NCI-H1930 (cell line): ENCODE results near the gene DENND1A.

Experiments
- DNase-seq, 2 experiments: peaks; one replicate each; lab custom pipeline; 2025; lab: John Stamatoyannopoulos, UW

DENND1A gene

DNA sequence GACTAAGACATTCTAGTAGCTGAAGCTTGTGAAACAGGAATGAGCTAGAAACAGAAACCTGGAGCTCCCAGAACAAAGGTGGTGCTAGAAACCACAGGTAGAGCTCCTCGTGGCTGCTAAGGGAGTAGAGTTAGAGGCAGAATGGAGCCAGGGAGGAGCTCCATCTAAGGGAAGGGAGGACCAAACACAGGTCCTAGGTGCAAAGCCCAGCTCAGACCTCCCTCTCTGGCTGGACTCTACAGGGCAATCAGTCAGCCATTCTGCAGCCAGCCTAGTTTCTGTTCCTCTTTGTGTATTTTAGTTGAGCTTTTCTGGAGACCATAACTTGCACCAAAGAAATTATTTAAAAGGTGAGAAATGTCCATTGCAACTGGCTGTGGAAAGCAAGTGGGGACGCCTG is 503.5 kb downstream of the DENND1A start:
- DNase-seq, result no peak

GRCh38 chr9:123425836-123426365 is 504.0 kb downstream of the DENND1A start:
- no peak for DNase-seq

DNA sequence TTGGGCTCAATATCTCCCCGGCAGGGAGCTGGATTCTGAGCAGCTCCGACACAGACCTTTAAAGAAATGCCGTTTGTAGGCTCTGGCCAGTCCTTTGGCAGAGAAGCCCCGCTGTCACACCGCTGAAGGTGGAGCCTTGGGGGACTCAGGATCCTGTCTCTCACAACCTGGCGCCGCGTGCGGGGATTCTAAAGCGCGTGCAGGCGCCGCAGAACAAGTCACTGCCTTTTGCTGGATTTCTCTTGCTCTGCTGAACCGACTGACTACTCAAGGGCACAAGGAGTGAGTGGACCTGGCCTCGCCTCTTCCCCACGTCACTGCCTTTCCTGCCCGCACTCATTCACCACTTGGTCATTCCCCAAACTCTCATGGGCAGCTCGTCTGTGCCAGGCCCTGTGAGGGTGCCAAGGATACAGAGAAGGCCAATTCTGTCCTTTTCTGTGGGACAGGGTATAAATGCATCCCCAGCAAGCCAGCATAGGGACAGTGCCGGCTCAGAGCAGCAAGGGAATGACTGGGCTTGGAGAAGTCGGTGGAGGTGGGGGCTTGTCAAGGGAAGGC is 504.6 kb downstream of the DENND1A start:
- DNase-seq, result no peak

- DNase-seq, result no peak
These were observed 505.2 kb downstream of the DENND1A start for GRCh38 chr9:123424552-123425225.

DNA sequence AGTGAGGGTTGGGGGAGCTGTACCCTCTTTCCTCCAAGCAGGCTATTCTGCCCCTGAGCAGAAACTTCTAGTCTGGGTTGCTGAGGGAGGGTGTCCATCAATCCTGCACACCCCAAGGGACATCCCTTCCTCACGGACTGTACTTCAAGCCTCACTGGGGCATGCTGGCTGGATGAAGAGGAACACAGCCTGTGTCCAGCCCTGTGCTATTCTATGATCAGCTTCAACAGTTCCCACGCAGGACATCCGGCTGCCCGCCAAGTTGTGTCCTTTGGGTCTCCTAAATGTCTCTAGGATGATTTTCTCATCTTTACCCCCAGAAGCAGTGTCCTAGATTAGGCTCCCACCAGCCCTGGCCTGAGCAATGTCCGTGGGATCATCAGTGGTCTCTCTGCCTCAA is 505.8 kb downstream of the DENND1A start:
- no peak for DNase-seq

- DNase-seq, result no peak
These were observed 506.6 kb downstream of the DENND1A start for GRCh38 chr9:123423311-123423640.

GRCh38 chr9:123422635-123423310 is 507.2 kb downstream of the DENND1A start:
- DNase-seq, result no peak

- DNase-seq, result no peak
These were observed 508.0 kb downstream of the DENND1A start for GRCh38 chr9:123421801-123422455.

GRCh38 chr9:123421186-123421585 is 508.7 kb downstream of the DENND1A start:
- DNase-seq, result no peak

DNA sequence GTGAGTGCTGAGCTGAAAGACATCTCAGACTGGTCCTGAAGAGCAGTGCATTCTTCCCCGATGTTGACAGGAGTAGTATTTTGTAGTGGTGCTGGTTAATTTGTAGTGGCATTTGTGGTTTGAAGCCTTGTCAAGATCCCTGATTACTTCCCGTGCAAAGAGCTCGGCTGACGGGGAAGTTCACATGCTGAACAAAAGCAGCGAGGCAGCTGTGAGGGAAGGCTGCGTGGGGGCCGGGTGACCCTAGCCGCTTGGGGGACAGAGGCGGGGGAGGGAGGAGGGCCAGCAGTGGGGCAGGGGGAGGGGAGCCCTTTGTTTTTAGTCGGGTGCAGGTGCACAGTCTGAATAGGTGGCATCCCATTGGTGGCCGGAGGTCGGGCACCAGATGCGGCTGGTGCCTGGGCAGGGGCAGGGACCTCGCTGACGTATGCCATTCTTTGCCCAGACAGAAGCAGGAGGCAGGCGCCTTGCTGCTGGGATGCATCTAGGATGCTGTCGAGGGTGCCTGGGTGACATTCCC is 509.3 kb downstream of the DENND1A start:
- DNase-seq, result no peak

- no peak for DNase-seq
These were observed 510.0 kb downstream of the DENND1A start for GRCh38 chr9:123419721-123420591.

DNA sequence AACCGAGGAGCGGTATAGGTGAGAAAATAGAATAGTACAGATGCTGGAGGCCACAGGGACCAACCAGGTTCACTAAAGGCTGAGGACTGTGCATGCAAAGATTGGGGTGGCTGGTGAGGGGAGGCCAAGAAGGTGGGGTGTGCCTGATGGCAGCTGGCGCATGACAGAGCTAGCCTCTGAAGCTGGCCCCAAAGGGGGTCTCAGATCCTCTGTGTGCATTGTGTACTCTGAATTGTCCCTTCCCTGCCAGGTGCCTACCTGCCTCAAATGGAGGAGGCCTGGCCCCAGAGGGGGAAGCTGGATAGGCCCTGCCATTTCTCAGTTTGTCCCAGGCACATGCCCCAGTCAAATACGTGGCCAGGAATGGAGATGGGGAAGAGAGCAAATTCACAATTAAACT is 510.8 kb downstream of the DENND1A start:
- no peak for DNase-seq

DNA sequence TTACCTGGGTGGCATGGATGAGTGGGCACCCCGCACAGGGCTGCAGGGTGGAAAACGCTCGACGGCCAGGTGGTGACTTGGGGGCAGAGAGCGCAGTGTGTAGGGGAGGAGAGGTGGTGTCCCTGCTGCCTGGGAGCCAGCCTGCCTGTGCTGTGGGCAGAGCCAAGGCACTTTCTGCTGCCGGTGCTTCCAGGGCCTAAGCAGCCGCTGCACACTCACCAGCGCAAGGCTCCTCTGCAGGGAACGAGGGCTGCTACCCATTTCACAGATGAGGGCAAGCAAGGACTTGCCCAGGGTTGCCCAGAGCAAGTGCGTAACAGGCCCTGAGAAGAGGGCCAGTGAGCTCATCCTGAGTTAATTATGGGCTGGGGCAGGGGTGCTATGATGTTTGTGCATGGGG is 511.4 kb downstream of the DENND1A start:
- DNase-seq, result no peak

GRCh38 chr9:123418052-123418430 is 511.9 kb downstream of the DENND1A start:
- no peak for DNase-seq

DNA sequence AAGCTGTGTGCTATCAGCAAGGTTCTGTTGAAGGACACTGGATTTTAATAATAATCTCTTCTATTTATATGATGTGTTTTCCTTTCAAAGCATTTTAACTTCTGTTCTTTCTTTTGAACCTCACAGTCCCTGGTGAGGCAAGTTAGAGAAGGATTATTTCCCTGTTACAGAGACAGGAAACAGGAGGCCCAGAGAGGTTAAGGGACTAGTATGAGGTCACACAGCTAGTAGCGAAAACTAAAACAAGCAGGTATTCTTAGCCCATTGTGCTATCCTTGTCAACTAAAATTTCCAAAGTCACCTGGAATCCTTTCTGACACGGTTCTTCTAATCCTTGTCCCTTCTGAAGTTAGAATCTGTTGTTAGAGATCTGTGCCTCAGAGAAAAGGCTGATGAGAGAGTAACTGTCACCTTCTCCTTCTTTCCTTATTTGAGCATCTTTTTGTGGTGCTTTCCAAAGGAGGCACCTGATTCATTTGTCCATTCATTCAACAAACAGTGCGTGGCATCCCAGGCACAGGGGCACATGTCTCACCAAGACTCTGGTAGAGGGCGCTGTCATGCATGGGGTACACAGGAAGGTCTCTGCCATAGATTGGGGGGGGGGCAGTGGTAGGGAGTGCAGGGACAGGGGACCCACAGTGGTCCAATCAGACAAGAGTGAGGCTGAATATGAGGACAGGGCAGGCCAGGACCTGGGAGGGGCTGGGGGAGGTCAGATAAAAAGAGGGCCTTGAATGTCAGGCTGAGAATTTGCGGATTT is 512.5 kb downstream of the DENND1A start:
- DNase-seq, result no peak

DNA sequence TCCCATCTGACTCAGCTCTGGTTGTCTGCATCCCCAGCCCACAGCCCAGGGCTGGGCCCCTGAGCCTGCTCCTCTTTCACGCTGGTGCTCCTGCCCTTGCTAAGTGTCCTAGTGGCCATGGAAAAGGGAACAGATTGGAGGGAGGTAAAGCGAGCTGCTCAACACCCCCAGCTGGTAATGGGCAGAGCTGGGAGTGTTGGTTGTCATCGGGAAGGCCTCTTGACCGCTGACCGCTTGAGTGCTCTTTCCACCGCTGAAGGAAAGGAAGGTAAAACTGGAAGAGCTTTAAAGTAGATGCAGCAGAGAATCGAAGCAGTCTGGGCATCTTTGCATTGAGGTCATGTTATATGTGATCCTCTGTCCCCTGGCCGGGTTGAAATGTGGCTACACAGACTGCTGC is 513.8 kb downstream of the DENND1A start:
- DNase-seq, result no peak

DNA sequence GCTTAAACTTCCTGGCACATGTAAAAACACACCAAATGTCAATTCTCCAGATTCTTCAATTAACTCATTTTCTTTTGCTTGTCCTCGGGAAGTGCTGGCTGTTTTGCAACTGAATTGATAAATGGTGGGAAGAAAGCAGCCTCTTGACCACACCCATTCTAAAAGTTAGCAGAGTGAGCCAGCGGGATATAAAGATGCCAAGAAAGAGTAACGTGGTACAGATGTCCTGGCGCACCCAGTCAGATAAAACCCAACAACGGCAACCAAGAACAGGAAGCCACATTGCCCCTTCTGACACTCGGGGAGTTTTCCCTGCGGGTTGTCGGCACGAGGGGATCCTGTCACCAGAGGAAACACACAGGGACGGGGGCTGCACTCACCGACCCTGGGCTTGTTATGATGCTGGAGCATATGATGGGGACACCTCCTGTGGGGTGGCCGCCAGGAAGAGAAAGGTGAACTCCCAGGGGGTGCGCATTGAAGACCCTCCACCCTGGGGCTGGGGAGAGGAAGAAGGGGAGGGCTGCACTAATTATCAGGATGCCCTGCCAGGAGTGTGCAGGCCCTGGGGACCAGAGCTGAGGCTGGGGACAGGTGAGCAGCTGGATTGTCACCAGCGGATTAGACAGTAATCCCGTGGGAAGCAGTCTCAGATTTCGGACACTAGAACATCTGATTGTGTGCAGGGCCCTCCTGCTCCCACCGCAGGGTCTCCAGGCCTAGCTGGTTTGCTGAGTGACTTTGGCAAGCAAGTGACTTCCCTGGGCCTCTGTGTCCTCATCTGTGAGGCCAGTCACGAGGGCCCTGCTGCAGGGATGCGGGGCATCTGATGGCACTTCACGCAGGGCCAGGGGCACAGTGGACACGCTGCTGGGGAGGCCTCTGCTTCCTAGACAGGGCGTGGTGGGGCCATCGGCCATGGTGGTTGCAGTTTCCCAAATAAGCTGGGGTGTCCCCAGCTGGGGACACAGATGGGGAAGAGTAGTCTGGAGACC is 514.7 kb downstream of the DENND1A start:
- no peak for DNase-seq

- no peak for DNase-seq
These were observed 515.7 kb downstream of the DENND1A start for GRCh38 chr9:123414204-123414603.

DNA sequence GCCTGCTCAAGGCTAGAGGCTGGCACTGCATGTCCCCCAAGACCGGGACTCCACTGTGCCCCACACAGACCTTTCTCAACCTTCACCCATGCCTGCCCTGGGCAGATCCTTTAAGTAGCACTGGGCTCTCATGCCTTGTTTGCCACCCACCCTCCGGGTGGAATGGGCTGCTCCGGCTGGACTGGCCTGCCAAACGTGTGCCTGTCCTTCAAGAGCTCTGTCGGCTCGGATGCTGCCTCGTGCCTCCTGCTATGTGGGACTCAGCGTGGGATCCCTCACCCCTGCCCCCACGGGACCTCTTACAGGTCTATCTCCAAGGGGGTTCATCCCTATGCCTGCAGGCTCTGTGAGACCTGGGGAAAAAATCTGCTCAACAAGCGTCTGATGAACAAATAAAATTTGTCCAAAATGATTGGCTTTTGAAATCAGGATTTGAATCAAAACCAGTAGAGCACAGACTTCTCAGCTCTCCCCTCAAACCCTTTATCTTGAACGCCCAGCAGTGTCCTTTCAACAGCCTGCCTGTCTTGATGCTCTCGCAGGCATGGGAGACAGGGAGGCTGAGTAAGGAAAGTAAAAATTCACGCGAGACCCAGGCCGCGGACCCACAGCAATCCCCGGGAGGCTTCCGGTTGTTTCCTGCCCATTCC is 517.6 kb downstream of the DENND1A start:
- no peak for DNase-seq
